Activated B cell treated with CpG ODN at 0.5 μM for 24 hours (primary cell): Measurements from ENCODE around the gene MARCHF5. TPM values are rescaled to one million over a fixed set of nuclear protein-coding genes. Genes with fewer than 3 reads are reported as not detected.

Experiments
- ATAC-seq: fragments of 200-7000 bp; cut with Tn5 transposase; one replicate; pipeline ENCODE4 v1.10.0; 2021; ENCODE audit warnings: low read depth, mild to moderate bottlenecking, moderate library complexity
- CTCF ChIA-PET: fragments of 350-600 bp; sonication (Branson Sonifier 250); formaldehyde crosslinking; loops from one replicate; lab custom pipeline; 2021; ENCODE audit warnings: antibody characterized with exemption; lab: Charles Lee
- POLR2A ChIA-PET: fragments of 350-600 bp; sonication (Branson Sonifier 250); formaldehyde crosslinking; loops from one replicate; lab custom pipeline; 2021; ENCODE audit warnings: antibody characterized with exemption; lab: Charles Lee
- DNase-seq: peaks from one replicate; pipeline ENCODE4 v3.0.0; 2022
- H3K27ac Mint-ChIP-seq: one replicate; pipeline ENCODE4 v1.8.0; 2020; ENCODE audit warnings: mixed read lengths
- H3K27me3 Mint-ChIP-seq: one replicate; pipeline ENCODE4 v1.8.0; 2021; ENCODE audit warnings: mixed read lengths
- H3K36me3 Mint-ChIP-seq: one replicate; pipeline ENCODE4 v1.8.0; 2021; ENCODE audit warnings: low read depth, mixed read lengths
- H3K4me1 Mint-ChIP-seq: one replicate; pipeline ENCODE4 v1.8.0; 2021; ENCODE audit warnings: mixed read lengths
- H3K4me3 Mint-ChIP-seq: one replicate; pipeline ENCODE4 v1.8.0; 2020; ENCODE audit warnings: mild to moderate bottlenecking, mixed read lengths
- H3K9me3 Mint-ChIP-seq: one replicate; pipeline ENCODE4 v1.8.0; 2020; ENCODE audit warnings: mixed read lengths
- CTCF ChIP-seq: fragments of 200-600 bp; IDR thresholded peaks from one replicate; pipeline ENCODE4 v1.8.0; 2022; ENCODE audit warnings: antibody characterized with exemption, mild to moderate bottlenecking
- intact Hi-C: fragments of 100-400 bp; cut with micrococcal nuclease; formaldehyde crosslinking; loops from one replicate; pipeline ENCODE4 v1.15.1; 2024
- total RNA-seq: library from RNA; stranded (reverse); gene quantifications from 2 replicates; pipeline ENCODE4 v1.2.3, GENCODE V29; 2022

The MARCHF5 gene
- total RNA-seq, 1 donor from 2014 or later, result 26.5 TPM

GRCh38 chr10:92303096-92303495 is 12.1 kb downstream of the MARCHF5 start:
- H3K36me3 Mint-ChIP-seq, result peaks cover 27% of the 10 kb centered on the region
- intact Hi-C loops, result no loop called here
- ChIA-PET CTCF (no interaction called here), POLR2A (no interaction called here)
- no peaks in the 10 kb centered on the region for H3K9me3 Mint-ChIP-seq
- no peak for DNase-seq
- no peak overlapping the region for H3K4me3 Mint-ChIP-seq
- H3K27ac Mint-ChIP-seq, result no peak overlapping the region
- H3K27me3 Mint-ChIP-seq, result no peaks in the 10 kb centered on the region
- no peak for ATAC-seq
- no peak for TF ChIP-seq CTCF
- peaks cover 24% of the 10 kb centered on the region for H3K4me1 Mint-ChIP-seq

- DNase-seq, result no peak
- TF ChIP-seq CTCF, result no peak
- no peak overlapping the region for H3K27ac Mint-ChIP-seq
- H3K4me3 Mint-ChIP-seq, result no peak overlapping the region
- peaks cover 24% of the 10 kb centered on the region for H3K36me3 Mint-ChIP-seq
- peaks cover 22% of the 10 kb centered on the region for H3K4me1 Mint-ChIP-seq
- no peak for ATAC-seq
- CTCF ChIA-PET, result interaction anchor here (0.7 kb wide), 1 partner anchor 216 kb away, joined by 3 read pairs; no protein-coding TSS in a partner anchor
- H3K9me3 Mint-ChIP-seq, result no peaks in the 10 kb centered on the region
- POLR2A ChIA-PET, result no interaction called here
- H3K27me3 Mint-ChIP-seq, result no peaks in the 10 kb centered on the region
- intact Hi-C loops, result no loop called here
Observed at GRCh38 chr10:92304061-92304460, 13.1 kb downstream of the MARCHF5 start.

GRCh38 chr10:92305133-92306072 is 14.4 kb downstream of the MARCHF5 start:
- CTCF ChIA-PET, result no interaction called here
- DNase-seq, result no peak
- ATAC-seq, result no peak
- intact Hi-C loops, result no loop called here
- Mint-ChIP-seq H3K4me1 (peaks cover 22% of the 10 kb centered on the region), H3K36me3 (peaks cover 14% of the 10 kb centered on the region), H3K4me3 (no peak overlapping the region), H3K27me3 (no peaks in the 10 kb centered on the region), H3K9me3 (no peaks in the 10 kb centered on the region), H3K27ac (no peak overlapping the region)
- no peak for TF ChIP-seq CTCF
- POLR2A ChIA-PET, result no interaction called here

- Mint-ChIP-seq H3K9me3 (no peaks in the 10 kb centered on the region), H3K4me3 (no peak overlapping the region), H3K27me3 (no peaks in the 10 kb centered on the region), H3K36me3 (peaks cover 35% of the 10 kb centered on the region), H3K27ac (no peak overlapping the region), H3K4me1 (peaks cover 14% of the 10 kb centered on the region)
- CTCF ChIA-PET, result no interaction called here
- POLR2A ChIA-PET, result interaction anchor here (0.7 kb wide), 1 partner anchor 23 kb away, joined by 3 read pairs; no protein-coding TSS in a partner anchor
- DNase-seq, result no peak
- no peak for TF ChIP-seq CTCF
- ATAC-seq, result no peak
- intact Hi-C loops, result no loop called here
Observed at GRCh38 chr10:92309272-92309671, 18.3 kb downstream of the MARCHF5 start.

- ChIA-PET CTCF (no interaction called here), POLR2A (no interaction called here)
- H3K4me1 Mint-ChIP-seq, result peaks cover 5% of the 10 kb centered on the region
- TF ChIP-seq CTCF, result no peak
- no peaks in the 10 kb centered on the region for H3K27me3 Mint-ChIP-seq
- H3K36me3 Mint-ChIP-seq, result peaks cover 58% of the 10 kb centered on the region
- DNase-seq, result no peak
- no peak overlapping the region for H3K27ac Mint-ChIP-seq
- no peaks in the 10 kb centered on the region for H3K9me3 Mint-ChIP-seq
- no peak for ATAC-seq
- intact Hi-C loops, result no loop called here
- no peak overlapping the region for H3K4me3 Mint-ChIP-seq
Observed at GRCh38 chr10:92313750-92314149, 22.8 kb downstream of the MARCHF5 start.
